Ectodermal cell (in vitro differentiated cells): ENCODE results near the gene NLRP9. TPM values are rescaled to one million over a fixed set of nuclear protein-coding genes. Genes with fewer than 3 reads are reported as not detected.
"Not testable (repeated sequence)": the region's sequence is repeated elsewhere in the genome, so short reads cannot be mapped to it uniquely, and the experiment has no call there.

Source experiments
- H3K27ac ChIP-seq: 2 replicates; pipeline ENCODE4 v1.7.0; 2013; ENCODE audit warnings: mild to moderate bottlenecking, low read depth, low read length; ENCODE audit not compliant: insufficient read depth, poor library complexity, severe bottlenecking
- H3K27me3 ChIP-seq: 2 replicates; pipeline ENCODE4 v1.7.0; 2013; ENCODE audit warnings: mild to moderate bottlenecking, low read length; ENCODE audit not compliant: insufficient read depth, control insufficient read depth, poor library complexity, severe bottlenecking
- H3K36me3 ChIP-seq: one replicate; pipeline ENCODE4 v1.7.0; 2013; ENCODE audit warnings: low read length; ENCODE audit not compliant: control insufficient read depth, insufficient read depth
- H3K4me1 ChIP-seq: one replicate; pipeline ENCODE4 v1.7.0; 2013; ENCODE audit warnings: low read length; ENCODE audit not compliant: control insufficient read depth, insufficient read depth
- H3K4me3 ChIP-seq: 2 replicates; pipeline ENCODE4 v1.7.0; 2013; ENCODE audit warnings: low read depth, low read length, control low read depth; ENCODE audit not compliant: insufficient read depth
- H3K9me3 ChIP-seq: 2 replicates; pipeline ENCODE4 v1.7.0; 2013; ENCODE audit warnings: mild to moderate bottlenecking, low read length, moderate library complexity; ENCODE audit not compliant: control insufficient read depth
- WGBS, 2 experiments: methylation state at CpG; one replicate each; pipeline ENCODE4 v1.1.7; 2013; ENCODE audit warnings: missing lambda C conversion rate in 2 of 2; 5-methylcytosine and 5-hydroxymethylcytosine counted together
- polyA plus RNA-seq, 4 experiments: library from polyadenylated mRNA; stranded (reverse); fragments of 50-300 nt; gene quantifications; one replicate each; pipeline ENCODE4 v1.2.3, GENCODE V29; 2013

NLRP9 gene
- not detected for polyA plus RNA-seq (2013, experiment 1 of 4)
- polyA plus RNA-seq (2013, experiment 2 of 4), result not detected
- not detected for polyA plus RNA-seq (2013, experiment 3 of 4)
- polyA plus RNA-seq (2013, experiment 4 of 4), result not detected

GRCh38 chr19:55738302-55738701 lies at the start of gene NLRP9:
TSS of gene NLRP9 (minus strand) at chr19:55738402. CDS start at chr19:55738374, 28 bp downstream.
- Histone ChIP-seq H3K4me3 (no peak within 1 kb of the TSS), H3K27ac (no peak within 1 kb of the TSS), H3K36me3 (no peaks in the 10 kb centered on the region), H3K4me1 (no peaks in the 10 kb centered on the region), H3K9me3 (no peaks in the 10 kb centered on the region), H3K27me3 (no peaks in the 10 kb centered on the region)
- 66 to 85% methylated on average over 3 of the region's 3 CpGs for WGBS, 2 experiments

- Histone ChIP-seq H3K27ac (no peak overlapping the region), H3K4me1 (no peaks in the 10 kb centered on the region), H3K27me3 (no peaks in the 10 kb centered on the region), H3K9me3 (peaks cover 5% of the 10 kb centered on the region), H3K36me3 (no peaks in the 10 kb centered on the region), H3K4me3 (no peak overlapping the region)
- WGBS, 2 experiments, result 63 to 73% methylated on average over 4 to 5 of the region's 5 CpGs
Observed at GRCh38 chr19:55781112-55781511, 42.9 kb upstream of the NLRP9 start.

DNA sequence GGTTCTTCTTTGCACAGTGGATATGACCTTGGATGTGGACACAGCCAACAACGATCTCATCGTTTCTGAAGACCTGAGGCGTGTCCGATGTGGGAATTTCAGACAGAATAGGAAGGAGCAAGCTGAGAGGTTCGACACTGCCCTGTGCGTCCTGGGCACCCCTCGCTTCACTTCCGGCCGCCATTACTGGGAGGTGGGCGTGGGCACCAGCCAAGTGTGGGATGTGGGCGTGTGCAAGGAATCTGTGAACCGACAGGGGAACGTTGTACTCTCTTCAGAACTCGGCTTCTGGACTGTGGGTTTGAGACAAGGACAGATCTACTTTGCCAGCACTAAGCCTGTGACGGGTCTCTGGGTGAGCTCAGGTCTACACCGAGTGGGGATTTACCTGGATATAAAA lies 40.1 kb upstream of the NLRP9 start:
- Histone ChIP-seq H3K36me3 (no peaks in the 10 kb centered on the region), H3K4me1 (no peaks in the 10 kb centered on the region), H3K27me3 (no peaks in the 10 kb centered on the region), H3K27ac (no peak overlapping the region), H3K9me3 (peaks cover 11% of the 10 kb centered on the region), H3K4me3 (no peak overlapping the region)
- 81% methylated on average over 16 of the region's 16 CpGs for WGBS, 2 experiments

GRCh38 chr19:55777528-55777927 lies 39.3 kb upstream of the NLRP9 start:
- no peaks in the 10 kb centered on the region for H3K36me3 ChIP-seq
- no peaks in the 10 kb centered on the region for H3K4me1 ChIP-seq
- no peak overlapping the region for H3K27ac ChIP-seq
- H3K9me3 ChIP-seq, result peaks cover 11% of the 10 kb centered on the region
- 66 to 70% methylated on average over 7 of the region's 7 CpGs for WGBS, 2 experiments
- no peak overlapping the region for H3K4me3 ChIP-seq
- H3K27me3 ChIP-seq, result no peaks in the 10 kb centered on the region

- H3K36me3 ChIP-seq, H3K9me3 ChIP-seq, H3K27me3 ChIP-seq, H3K4me3 ChIP-seq, H3K27ac ChIP-seq, H3K4me1 ChIP-seq: not testable (repeated sequence)
- WGBS, 2 experiments, result 27 to 33% methylated on average over 1 of the region's 3 CpGs
Observed at GRCh38 chr19:55769632-55770031, 31.4 kb upstream of the NLRP9 start.

DNA sequence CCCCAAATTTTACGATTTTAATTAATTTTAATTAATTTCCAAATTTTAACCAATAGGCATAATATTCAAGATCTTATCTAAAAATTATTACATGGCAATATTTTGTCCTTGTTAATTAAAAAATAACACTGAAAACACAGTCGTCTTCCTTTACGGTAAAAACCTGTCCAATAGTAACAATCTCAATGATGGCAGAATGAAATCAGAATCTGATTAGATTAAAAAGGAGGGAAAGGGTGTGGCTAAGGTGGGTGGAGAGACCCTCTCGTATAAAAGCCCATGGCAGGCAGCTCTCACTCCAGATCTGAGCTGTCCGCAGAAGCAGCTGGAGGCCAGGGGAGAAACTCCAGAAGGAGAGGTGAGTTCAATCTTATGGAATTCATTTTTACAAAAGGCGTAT lies 30.6 kb upstream of the NLRP9 start, which contains the start of gene RFPL4AL1:
RFPL4AL1 (plus strand) TSS at position 301 of the 400 bp plus-strand sequence. CDS start 2,687 bp downstream, outside the sequence.
- WGBS, 2 experiments, result 79 to 83% methylated on average over 3 to 5 of the region's 6 CpGs
- not testable (repeated sequence) for H3K27me3 ChIP-seq, H3K36me3 ChIP-seq, H3K27ac ChIP-seq, H3K4me3 ChIP-seq, H3K9me3 ChIP-seq, H3K4me1 ChIP-seq

GRCh38 chr19:55766466-55766865 lies 28.3 kb upstream of the NLRP9 start:
- peaks cover 3% of the 10 kb centered on the region for H3K9me3 ChIP-seq
- no peaks in the 10 kb centered on the region for H3K4me1 ChIP-seq
- no peaks in the 10 kb centered on the region for H3K27me3 ChIP-seq
- no peaks in the 10 kb centered on the region for H3K36me3 ChIP-seq
- whole genome bisulfite sequencing, 2 experiments, result 65% methylated on average over 7 of the region's 7 CpGs
- H3K4me3 ChIP-seq, result no peak overlapping the region
- H3K27ac ChIP-seq, result no peak overlapping the region

GRCh38 chr19:55758797-55759196 lies 20.6 kb upstream of the NLRP9 start, which contains the start of gene RFPL4A:
TSS of gene RFPL4A (plus strand) at chr19:55759097. CDS start at chr19:55761801, 2,704 bp downstream.
- H3K4me1 ChIP-seq, H3K4me3 ChIP-seq, H3K27ac ChIP-seq, H3K9me3 ChIP-seq, H3K36me3 ChIP-seq, H3K27me3 ChIP-seq: not testable (repeated sequence)
- WGBS, 2 experiments, result 84 to 94% methylated on average over 2 of the region's 3 CpGs

GRCh38 chr19:55756808-55757207 lies 18.6 kb upstream of the NLRP9 start:
- not testable (repeated sequence) for H3K9me3 ChIP-seq, H3K4me3 ChIP-seq, H3K36me3 ChIP-seq, H3K27me3 ChIP-seq, H3K27ac ChIP-seq, H3K4me1 ChIP-seq
- WGBS, 2 experiments, result 57 to 65% methylated on average over 4 of the region's 4 CpGs

- peaks cover 7% of the 10 kb centered on the region for H3K9me3 ChIP-seq
- no peak overlapping the region for H3K4me3 ChIP-seq
- no peak overlapping the region for H3K27ac ChIP-seq
- no peaks in the 10 kb centered on the region for H3K4me1 ChIP-seq
- WGBS, 2 experiments, result 43 to 60% methylated on average over 2 to 3 of the region's 3 CpGs
- H3K36me3 ChIP-seq, result no peaks in the 10 kb centered on the region
- H3K27me3 ChIP-seq, result no peaks in the 10 kb centered on the region
Observed at GRCh38 chr19:55753401-55753800, 15.2 kb upstream of the NLRP9 start.

DNA sequence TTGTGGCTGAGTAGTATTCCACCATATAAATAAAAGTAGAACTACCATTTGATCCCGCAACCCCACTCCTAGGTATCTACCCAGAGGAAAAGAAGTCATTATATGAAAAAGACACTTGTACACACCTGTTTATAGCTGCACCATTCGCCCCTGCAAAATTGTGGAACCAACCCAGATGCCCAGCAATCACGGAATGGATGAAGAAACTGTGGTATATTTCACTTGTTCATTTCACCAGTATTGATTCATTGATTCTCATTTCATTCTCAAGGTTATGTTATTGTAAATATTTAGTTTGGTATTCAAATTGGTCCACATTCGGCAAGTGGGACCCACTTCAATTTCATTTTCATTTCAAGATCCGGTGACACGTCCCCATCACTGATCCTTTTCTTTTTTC lies 12.5 kb upstream of the NLRP9 start:
- WGBS, 2 experiments, result 78% methylated on average over 6 of the region's 6 CpGs
- peaks cover 5% of the 10 kb centered on the region for H3K9me3 ChIP-seq

More for the DNA sequence above, 12.5 kb upstream of the NLRP9 start:
- no peaks in the 10 kb centered on the region for H3K27me3 ChIP-seq
- no peak overlapping the region for H3K27ac ChIP-seq
- H3K4me3 ChIP-seq, result no peak overlapping the region
- no peaks in the 10 kb centered on the region for H3K4me1 ChIP-seq
- H3K36me3 ChIP-seq, result no peaks in the 10 kb centered on the region
